Esophagus squamous epithelium (tissue), 5 donors: Measurements from ENCODE around the gene LIMS1. TPM values are rescaled to one million over a fixed set of nuclear protein-coding genes. Genes with fewer than 3 reads are reported as not detected.

Source experiments
- DNase-seq: peaks from one replicate; lab custom pipeline; 2025; lab: John Stamatoyannopoulos, UW
- H3K27ac ChIP-seq, 4 donors: fragments of 200-600 bp; sonication (generic); one replicate each; pipeline ENCODE4 v1.5.1; 2016 to 2019; ENCODE audit warnings: mild to moderate bottlenecking in 1 of 4
- H3K27me3 ChIP-seq, 4 donors: fragments of 200-600 bp; sonication (generic); 1 replicate in 3 of 4; 2 replicates in 1 of 4; pipeline versions ENCODE4 v1.5.1 to v1.6.0; 2017 to 2021; ENCODE audit warnings: antibody characterized with exemption in 1 of 4
- H3K36me3 ChIP-seq, 3 donors: fragments of 200-600 bp; sonication (generic); one replicate each; pipeline ENCODE4 v1.5.1; 2016 to 2019
- H3K4me1 ChIP-seq, 3 donors: fragments of 200-600 bp; sonication (generic); one replicate each; pipeline ENCODE4 v1.5.1; 2017 to 2019
- H3K4me3 ChIP-seq, 4 donors: fragments of 200-600 bp; sonication (generic); 1 replicate in 3 of 4; 2 replicates in 1 of 4; pipeline ENCODE4 v1.5.1; 2016 to 2019; ENCODE audit warnings: mild to moderate bottlenecking in 2 of 4, moderate library complexity in 1 of 4
- H3K9me3 ChIP-seq, 3 donors: fragments of 200-600 bp; sonication (generic); one replicate each; pipeline ENCODE4 v1.5.1; 2016 to 2019
- POLR2A ChIP-seq, 4 donors: fragments of 450-650 bp; IDR thresholded peaks; one replicate each; pipeline ENCODE4 v1.6.1; 2017; ENCODE audit warnings: antibody characterized with exemption in 4 of 4, mild to moderate bottlenecking in 4 of 4, moderate library complexity in 3 of 4
- WGBS, 2 donors: methylation state at CpG; one replicate each; pipeline ENCODE4 v1.1.5; 2018; 5-methylcytosine and 5-hydroxymethylcytosine counted together
- intact Hi-C: fragments of 100-400 bp; cut with DNase I; formaldehyde crosslinking; loops from one replicate; pipeline ENCODE4 v1.15.0; 2022
- total RNA-seq, 4 donors: library from RNA; depleted of rRNA; stranded (reverse); fragments of >200 nt; gene quantifications; one replicate each; pipeline ENCODE4 v1.1.0, GENCODE V29; 2016
- TF ChIP-seq, protein P1 (sequence below), 6 experiments: fragments of 450-650 bp in 4 of 6; fragments of 200-600 bp in 2 of 6; sonication (generic) in 2 of 6; IDR thresholded peaks; one replicate each; pipeline ENCODE4 v1.5.1; 2016 to 2019; ENCODE audit warnings: antibody characterized with exemption in 6 of 6, mild to moderate bottlenecking in 4 of 6, moderate library complexity in 4 of 6
- donor health status: DM: yes; HTN: yes; CAD: no.

Gene LIMS1
- total RNA-seq, 4 donors from 2014 or later, result 37.8 to 66.2 (median 54.0) TPM

DNA sequence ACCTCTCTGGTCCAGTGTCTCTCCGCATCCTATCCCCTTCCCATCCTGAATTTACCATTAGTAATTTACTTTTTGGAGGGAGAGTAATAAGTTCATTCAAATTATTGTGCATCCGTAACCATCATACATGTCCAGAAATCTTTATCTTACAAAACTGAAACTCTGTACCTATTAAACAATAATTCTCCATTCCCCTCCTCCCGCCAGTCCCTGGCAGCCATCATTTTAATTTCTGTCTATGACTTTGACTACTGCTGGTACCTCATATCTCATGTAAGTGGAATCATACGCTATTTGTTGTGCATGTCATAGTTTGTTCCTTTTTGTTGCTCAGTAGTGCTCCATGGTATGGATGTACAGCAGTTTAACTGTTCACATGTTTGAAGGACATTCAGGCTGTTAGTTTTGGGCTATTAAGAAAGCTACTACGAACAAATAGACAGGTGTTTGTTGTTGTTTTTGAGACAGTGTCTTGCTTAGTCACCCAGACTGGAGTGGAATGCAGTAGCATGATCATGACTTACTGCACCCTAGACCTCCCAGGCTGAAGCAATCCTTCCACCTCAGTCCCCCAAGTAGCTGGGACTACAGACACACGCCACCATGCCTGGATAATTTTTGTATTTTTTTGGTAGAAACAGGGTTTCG, 2.0 kb downstream of the LIMS1 start:
- no peaks in the 10 kb centered on the region for H3K27me3 ChIP-seq
- H3K4me3 ChIP-seq, result peak overlapping the region in 2 of 4 donors; percentile 77 to 89
- H3K36me3 ChIP-seq, result no peaks in the 10 kb centered on the region
- TF ChIP-seq, protein P1, sequence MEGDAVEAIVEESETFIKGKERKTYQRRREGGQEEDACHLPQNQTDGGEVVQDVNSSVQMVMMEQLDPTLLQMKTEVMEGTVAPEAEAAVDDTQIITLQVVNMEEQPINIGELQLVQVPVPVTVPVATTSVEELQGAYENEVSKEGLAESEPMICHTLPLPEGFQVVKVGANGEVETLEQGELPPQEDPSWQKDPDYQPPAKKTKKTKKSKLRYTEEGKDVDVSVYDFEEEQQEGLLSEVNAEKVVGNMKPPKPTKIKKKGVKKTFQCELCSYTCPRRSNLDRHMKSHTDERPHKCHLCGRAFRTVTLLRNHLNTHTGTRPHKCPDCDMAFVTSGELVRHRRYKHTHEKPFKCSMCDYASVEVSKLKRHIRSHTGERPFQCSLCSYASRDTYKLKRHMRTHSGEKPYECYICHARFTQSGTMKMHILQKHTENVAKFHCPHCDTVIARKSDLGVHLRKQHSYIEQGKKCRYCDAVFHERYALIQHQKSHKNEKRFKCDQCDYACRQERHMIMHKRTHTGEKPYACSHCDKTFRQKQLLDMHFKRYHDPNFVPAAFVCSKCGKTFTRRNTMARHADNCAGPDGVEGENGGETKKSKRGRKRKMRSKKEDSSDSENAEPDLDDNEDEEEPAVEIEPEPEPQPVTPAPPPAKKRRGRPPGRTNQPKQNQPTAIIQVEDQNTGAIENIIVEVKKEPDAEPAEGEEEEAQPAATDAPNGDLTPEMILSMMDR (IDR thresholded peaks at IDR 0.05), result no peak
- TF ChIP-seq POLR2A (IDR thresholded peaks at IDR 0.05), result no peak
- peaks cover 0 to 50% (median 27%) of the 10 kb centered on the region in 3 donors for H3K4me1 ChIP-seq
- DNase-seq, result no peak
- intact Hi-C loops, result no loop called here
- WGBS, 2 donors, result 87 to 90% methylated on average over 6 to 7 of the region's 7 CpGs
- H3K9me3 ChIP-seq, result no peaks in the 10 kb centered on the region
- H3K27ac ChIP-seq, result no peak overlapping the region

DNA sequence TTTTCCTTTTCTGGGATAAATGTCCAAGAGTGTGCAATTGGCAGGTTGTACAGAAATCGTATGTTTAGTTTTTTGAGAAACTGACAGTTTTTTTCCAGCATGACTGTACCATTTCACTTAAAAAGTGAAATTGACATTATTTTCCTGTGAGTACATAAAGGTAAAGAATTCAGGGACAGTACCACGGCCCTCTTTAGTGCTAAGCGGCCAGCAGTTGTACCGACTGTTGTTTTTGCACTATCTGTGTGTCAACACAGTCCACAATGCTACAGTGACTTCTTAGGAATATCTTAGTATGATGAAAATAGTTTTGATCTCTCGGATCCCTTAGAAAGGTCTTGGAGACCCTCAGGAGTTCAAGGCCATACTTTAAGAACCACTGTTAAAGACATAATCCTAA, 2.6 kb downstream of the LIMS1 start:
- no peak for DNase-seq
- Histone ChIP-seq H3K27ac (no peak overlapping the region), H3K4me1 (peaks cover 3 to 56% (median 27%) of the 10 kb centered on the region in 3 donors), H3K27me3 (no peaks in the 10 kb centered on the region), H3K9me3 (no peaks in the 10 kb centered on the region), H3K36me3 (no peaks in the 10 kb centered on the region), H3K4me3 (no peak overlapping the region)
- intact Hi-C loops, result no loop called here
- TF ChIP-seq, protein P1 (IDR thresholded peaks at IDR 0.05), result no peak
- no peak for TF ChIP-seq POLR2A (IDR thresholded peaks at IDR 0.05)
- 95 to 97% methylated on average over 5 of the region's 5 CpGs for WGBS, 2 donors

DNA sequence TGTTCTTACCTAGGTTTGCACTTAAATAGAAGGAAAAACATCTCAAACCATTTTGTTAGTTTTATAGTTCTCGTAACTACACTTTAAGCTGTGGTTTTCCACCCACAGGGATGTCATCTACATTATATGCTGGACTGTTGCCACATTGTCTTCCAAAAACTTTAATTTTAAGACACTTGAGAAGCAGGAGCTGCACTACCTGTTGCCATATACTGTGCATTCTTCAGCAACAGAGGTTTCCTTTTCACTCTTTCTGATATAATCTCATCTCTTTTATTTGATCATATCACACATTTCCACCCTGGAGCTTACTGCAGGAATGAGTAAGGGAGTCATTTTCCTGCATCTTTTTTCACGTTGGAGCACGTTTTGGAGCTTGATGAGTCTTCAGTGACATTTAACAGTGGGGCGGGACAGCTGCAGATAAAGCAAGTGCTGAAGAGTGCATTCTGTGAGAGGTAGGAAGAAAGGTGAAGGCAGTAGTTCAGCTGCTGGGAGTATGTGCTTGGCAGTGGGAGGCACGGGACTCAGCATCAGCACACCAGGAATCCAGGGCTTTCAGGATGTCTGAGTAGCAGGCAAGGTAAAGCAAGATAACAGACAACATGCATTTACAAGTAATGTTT, 3.8 kb downstream of the LIMS1 start:
- DNase-seq, result no peak
- H3K4me1 ChIP-seq, result peaks cover 3 to 60% (median 27%) of the 10 kb centered on the region in 3 donors
- no peak overlapping the region for H3K4me3 ChIP-seq
- intact Hi-C loops, result no loop called here
- no peaks in the 10 kb centered on the region for H3K9me3 ChIP-seq
- no peaks in the 10 kb centered on the region for H3K27me3 ChIP-seq
- TF ChIP-seq, protein P1 (IDR thresholded peaks at IDR 0.05), result no peak
- no peak for TF ChIP-seq POLR2A (IDR thresholded peaks at IDR 0.05)
- 29 to 50% methylated on average over 4 to 5 of the region's 5 CpGs for WGBS, 2 donors
- H3K27ac ChIP-seq, result no peak overlapping the region
- H3K36me3 ChIP-seq, result no peaks in the 10 kb centered on the region

DNA sequence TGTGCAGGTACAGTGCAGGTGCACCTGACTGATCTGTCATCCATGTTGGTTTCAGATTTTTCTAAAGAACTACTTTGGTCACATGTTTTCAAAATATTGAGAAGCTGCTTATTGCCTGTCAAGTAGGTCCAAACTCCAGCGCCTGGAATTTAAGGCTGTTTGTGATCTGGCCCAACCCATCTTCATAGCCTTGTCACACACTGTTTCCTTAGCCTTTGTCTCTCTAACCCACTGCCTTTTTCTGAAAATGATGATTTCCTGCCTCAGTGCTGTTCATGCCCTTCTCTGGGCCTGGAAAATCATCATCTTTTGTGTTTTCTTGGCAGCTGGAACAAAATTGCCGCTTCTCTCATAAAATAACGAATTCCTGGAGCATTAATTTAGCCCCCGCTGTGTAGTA, 7.2 kb downstream of the LIMS1 start:
- 75 to 90% methylated on average over 4 of the region's 4 CpGs for WGBS, 2 donors
- TF ChIP-seq, protein P1 (IDR thresholded peaks at IDR 0.05), result no peak
- TF ChIP-seq POLR2A (IDR thresholded peaks at IDR 0.05), result no peak
- DNase-seq, result no peak
- H3K27ac ChIP-seq, result no peak overlapping the region
- H3K4me1 ChIP-seq, result peaks cover 3 to 40% (median 19%) of the 10 kb centered on the region in 3 donors
- intact Hi-C loops, result no loop called here
- H3K36me3 ChIP-seq, result no peaks in the 10 kb centered on the region
- H3K4me3 ChIP-seq, result no peak overlapping the region
- H3K27me3 ChIP-seq, result no peaks in the 10 kb centered on the region
- no peaks in the 10 kb centered on the region for H3K9me3 ChIP-seq

DNA sequence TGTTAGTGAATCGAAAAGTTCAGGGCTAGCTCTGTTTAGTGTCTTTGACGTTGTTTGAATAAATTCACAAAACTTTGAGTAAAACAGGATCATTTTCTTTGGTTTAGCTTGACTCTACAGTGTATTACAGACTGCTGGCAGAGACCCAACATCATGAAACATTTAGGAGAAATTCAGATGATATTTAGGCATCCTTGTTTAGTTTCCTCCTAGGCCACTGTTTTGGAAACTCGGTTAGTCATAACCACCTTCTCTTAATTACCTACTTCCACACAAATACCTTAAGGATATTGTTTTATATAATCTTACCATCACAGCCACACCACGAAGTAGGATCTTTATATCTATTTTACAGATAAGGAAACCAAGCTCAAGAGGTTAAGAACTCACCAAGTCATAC, 7.8 kb downstream of the LIMS1 start:
- no peak overlapping the region for H3K27ac ChIP-seq
- intact Hi-C loops, result no loop called here
- no peak overlapping the region for H3K4me3 ChIP-seq
- peaks cover 3 to 34% (median 12%) of the 10 kb centered on the region in 3 donors for H3K4me1 ChIP-seq
- H3K27me3 ChIP-seq, result no peaks in the 10 kb centered on the region
- H3K36me3 ChIP-seq, result no peaks in the 10 kb centered on the region
- WGBS, 2 donors, result 53 to 56% methylated on average over 4 of the region's 4 CpGs
- H3K9me3 ChIP-seq, result no peaks in the 10 kb centered on the region
- no peak for TF ChIP-seq POLR2A (IDR thresholded peaks at IDR 0.05)
- TF ChIP-seq, protein P1 (IDR thresholded peaks at IDR 0.05), result no peak
- no peak for DNase-seq
